Measurements from ENCODE around the gene ACTR6. TPM values are rescaled to one million over a fixed set of nuclear protein-coding genes. Genes with fewer than 3 reads are reported as not detected.

The ACTR6 gene
- polyA plus RNA-seq, 1 donor (not counting 4 experiments of a cell fraction or from before 2014, with no cell fraction given), result 33.1 TPM

- no peaks in the 10 kb centered on the region for H3K9me3 ChIP-seq (ENCODE audit: control insufficient read depth, low read depth, low read length)
- no peaks in the 10 kb centered on the region for H3K36me3 ChIP-seq (ENCODE audit: control insufficient read depth in 2 of 2, extremely low read depth in 1 of 2, insufficient read depth in 2 of 2, low read length in 2 of 2)
- H4K20me1 ChIP-seq (ENCODE audit: control insufficient read depth, extremely low read depth, insufficient read depth, low read length), result no peaks in the 10 kb centered on the region
- no peaks in the 10 kb centered on the region for H3K4me1 ChIP-seq (ENCODE audit: control insufficient read depth, extremely low read depth, insufficient read depth, low read length)
- no peak for FAIRE-seq
- no peaks in the 10 kb centered on the region for H3K27me3 ChIP-seq (ENCODE audit: control insufficient read depth, extremely low read depth, insufficient read depth, low read length)
- DNase-seq (ENCODE audit: low read depth, low spot score), result no peak
- H3K4me2 ChIP-seq (ENCODE audit: control insufficient read depth, extremely low read depth, insufficient read depth, low read depth, low read length), result no peak overlapping the region
- no peak overlapping the region for H2AFZ ChIP-seq (ENCODE audit: control insufficient read depth, low read length)
- TF ChIP-seq EZH2 (IDR thresholded peaks at IDR 0.05; ENCODE audit: low read length), result no peak
- TF ChIP-seq, protein P1, sequence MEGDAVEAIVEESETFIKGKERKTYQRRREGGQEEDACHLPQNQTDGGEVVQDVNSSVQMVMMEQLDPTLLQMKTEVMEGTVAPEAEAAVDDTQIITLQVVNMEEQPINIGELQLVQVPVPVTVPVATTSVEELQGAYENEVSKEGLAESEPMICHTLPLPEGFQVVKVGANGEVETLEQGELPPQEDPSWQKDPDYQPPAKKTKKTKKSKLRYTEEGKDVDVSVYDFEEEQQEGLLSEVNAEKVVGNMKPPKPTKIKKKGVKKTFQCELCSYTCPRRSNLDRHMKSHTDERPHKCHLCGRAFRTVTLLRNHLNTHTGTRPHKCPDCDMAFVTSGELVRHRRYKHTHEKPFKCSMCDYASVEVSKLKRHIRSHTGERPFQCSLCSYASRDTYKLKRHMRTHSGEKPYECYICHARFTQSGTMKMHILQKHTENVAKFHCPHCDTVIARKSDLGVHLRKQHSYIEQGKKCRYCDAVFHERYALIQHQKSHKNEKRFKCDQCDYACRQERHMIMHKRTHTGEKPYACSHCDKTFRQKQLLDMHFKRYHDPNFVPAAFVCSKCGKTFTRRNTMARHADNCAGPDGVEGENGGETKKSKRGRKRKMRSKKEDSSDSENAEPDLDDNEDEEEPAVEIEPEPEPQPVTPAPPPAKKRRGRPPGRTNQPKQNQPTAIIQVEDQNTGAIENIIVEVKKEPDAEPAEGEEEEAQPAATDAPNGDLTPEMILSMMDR (optimal IDR thresholded peaks at IDR 0.05 in 1 of 3, IDR thresholded peaks at IDR 0.05 in 1 of 3, conservative IDR thresholded peaks at IDR 0.05 in 1 of 3; ENCODE audit: extremely low read depth in 1 of 3, insufficient read depth in 2 of 3, low read length in 3 of 3), result no peak
- H3K27ac ChIP-seq (ENCODE audit: control insufficient read depth, insufficient read depth, low read length), result no peak overlapping the region
- H3K79me2 ChIP-seq (ENCODE audit: control insufficient read depth, insufficient read depth, low read length), result no peaks in the 10 kb centered on the region
- H3K9me1 ChIP-seq (ENCODE audit: control insufficient read depth, extremely low read depth, insufficient read depth, low read length), result no peaks in the 10 kb centered on the region
- no peak overlapping the region for H3K4me3 ChIP-seq (ENCODE audit: control insufficient read depth in 2 of 3, extremely low read depth in 1 of 3, insufficient read depth in 2 of 3, low read depth in 1 of 3, low read length in 3 of 3)
- no peak overlapping the region for H3K9ac ChIP-seq (ENCODE audit: control insufficient read depth, extremely low read depth, insufficient read depth, low read length)
- dilution Hi-C loops (cut with MboI; ENCODE audit: extremely low pct_ligation_motif_present, low sequenced_read_pairs), result no loop called here
These were observed 21.4 kb upstream of the ACTR6 start for GRCh38 chr12:100179252-100179651.

GRCh38 chr12:100184549-100185145 lies 16.0 kb upstream of the ACTR6 start:
- Histone ChIP-seq H3K9me1 (ENCODE audit: control insufficient read depth, extremely low read depth, insufficient read depth, low read length) (no peaks in the 10 kb centered on the region), H3K4me2 (ENCODE audit: control insufficient read depth, extremely low read depth, insufficient read depth, low read depth, low read length) (no peak overlapping the region), H3K27me3 (ENCODE audit: control insufficient read depth, extremely low read depth, insufficient read depth, low read length) (no peaks in the 10 kb centered on the region), H3K4me1 (ENCODE audit: control insufficient read depth, extremely low read depth, insufficient read depth, low read length) (peaks cover 9% of the 10 kb centered on the region), H3K9me3 (ENCODE audit: control insufficient read depth, low read depth, low read length) (no peaks in the 10 kb centered on the region), H3K36me3 (ENCODE audit: control insufficient read depth in 2 of 2, extremely low read depth in 1 of 2, insufficient read depth in 2 of 2, low read length in 2 of 2) (no peaks in the 10 kb centered on the region), H3K79me2 (ENCODE audit: control insufficient read depth, insufficient read depth, low read length) (no peaks in the 10 kb centered on the region), H4K20me1 (ENCODE audit: control insufficient read depth, extremely low read depth, insufficient read depth, low read length) (no peaks in the 10 kb centered on the region), H3K4me3 (ENCODE audit: control insufficient read depth in 2 of 3, extremely low read depth in 1 of 3, insufficient read depth in 2 of 3, low read depth in 1 of 3, low read length in 3 of 3) (no peak overlapping the region), H3K9ac (ENCODE audit: control insufficient read depth, extremely low read depth, insufficient read depth, low read length) (no peak overlapping the region), H3K27ac (ENCODE audit: control insufficient read depth, insufficient read depth, low read length) (no peak overlapping the region), H2AFZ (ENCODE audit: control insufficient read depth, low read length) (no peak overlapping the region)
- dilution Hi-C loops (cut with MboI; ENCODE audit: extremely low pct_ligation_motif_present, low sequenced_read_pairs), result no loop called here
- TF ChIP-seq, protein P1 (optimal IDR thresholded peaks at IDR 0.05 in 1 of 3, IDR thresholded peaks at IDR 0.05 in 1 of 3, conservative IDR thresholded peaks at IDR 0.05 in 1 of 3; ENCODE audit: extremely low read depth in 1 of 3, insufficient read depth in 2 of 3, low read length in 3 of 3), result no peak
- TF ChIP-seq EZH2 (IDR thresholded peaks at IDR 0.05; ENCODE audit: low read length), result no peak
- no peak for DNase-seq (ENCODE audit: low read depth, low spot score)
- FAIRE-seq, result no peak
